22Rv1 (cell line): Measurements from ENCODE around the gene CACNA1C.

Experiments
- H3K27ac ChIP-seq: fragments of 450-650 bp; 2 replicates; pipeline ENCODE4 v1.5.1; 2017
- ZFX ChIP-seq: fragments of 450-650 bp; IDR thresholded peaks from 2 replicates; pipeline ENCODE4 v1.6.1; 2017; ENCODE audit warnings: antibody characterized with exemption, borderline replicate concordance
- TF ChIP-seq, protein P1 (sequence below): fragments of 450-650 bp; IDR thresholded peaks from 2 replicates; pipeline ENCODE4 v1.5.1; 2017; ENCODE audit warnings: mild to moderate bottlenecking

CACNA1C gene

DNA sequence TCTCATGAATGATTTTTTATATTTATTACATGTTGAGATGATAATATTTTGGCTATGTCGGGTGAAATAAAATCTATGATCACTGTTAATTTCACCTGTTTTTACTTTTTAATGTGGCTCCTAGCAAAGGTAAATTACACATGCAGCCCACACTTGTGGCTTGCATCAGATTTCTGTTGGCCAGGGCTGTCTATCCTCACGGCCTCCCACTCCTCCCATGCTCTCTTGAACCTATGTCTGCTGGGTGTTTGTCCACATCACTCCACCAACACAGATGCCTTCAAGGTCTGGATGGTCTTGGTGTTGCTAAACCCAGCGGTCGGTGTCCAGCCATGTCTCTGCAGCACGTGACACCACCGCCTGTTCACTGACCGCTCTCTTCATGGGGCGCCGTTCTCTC lies 402.6 kb downstream of the CACNA1C start:
- TF ChIP-seq, protein P1, sequence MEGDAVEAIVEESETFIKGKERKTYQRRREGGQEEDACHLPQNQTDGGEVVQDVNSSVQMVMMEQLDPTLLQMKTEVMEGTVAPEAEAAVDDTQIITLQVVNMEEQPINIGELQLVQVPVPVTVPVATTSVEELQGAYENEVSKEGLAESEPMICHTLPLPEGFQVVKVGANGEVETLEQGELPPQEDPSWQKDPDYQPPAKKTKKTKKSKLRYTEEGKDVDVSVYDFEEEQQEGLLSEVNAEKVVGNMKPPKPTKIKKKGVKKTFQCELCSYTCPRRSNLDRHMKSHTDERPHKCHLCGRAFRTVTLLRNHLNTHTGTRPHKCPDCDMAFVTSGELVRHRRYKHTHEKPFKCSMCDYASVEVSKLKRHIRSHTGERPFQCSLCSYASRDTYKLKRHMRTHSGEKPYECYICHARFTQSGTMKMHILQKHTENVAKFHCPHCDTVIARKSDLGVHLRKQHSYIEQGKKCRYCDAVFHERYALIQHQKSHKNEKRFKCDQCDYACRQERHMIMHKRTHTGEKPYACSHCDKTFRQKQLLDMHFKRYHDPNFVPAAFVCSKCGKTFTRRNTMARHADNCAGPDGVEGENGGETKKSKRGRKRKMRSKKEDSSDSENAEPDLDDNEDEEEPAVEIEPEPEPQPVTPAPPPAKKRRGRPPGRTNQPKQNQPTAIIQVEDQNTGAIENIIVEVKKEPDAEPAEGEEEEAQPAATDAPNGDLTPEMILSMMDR: no peak
- TF ChIP-seq ZFX: no peak
- no peak overlapping the region for H3K27ac ChIP-seq

DNA sequence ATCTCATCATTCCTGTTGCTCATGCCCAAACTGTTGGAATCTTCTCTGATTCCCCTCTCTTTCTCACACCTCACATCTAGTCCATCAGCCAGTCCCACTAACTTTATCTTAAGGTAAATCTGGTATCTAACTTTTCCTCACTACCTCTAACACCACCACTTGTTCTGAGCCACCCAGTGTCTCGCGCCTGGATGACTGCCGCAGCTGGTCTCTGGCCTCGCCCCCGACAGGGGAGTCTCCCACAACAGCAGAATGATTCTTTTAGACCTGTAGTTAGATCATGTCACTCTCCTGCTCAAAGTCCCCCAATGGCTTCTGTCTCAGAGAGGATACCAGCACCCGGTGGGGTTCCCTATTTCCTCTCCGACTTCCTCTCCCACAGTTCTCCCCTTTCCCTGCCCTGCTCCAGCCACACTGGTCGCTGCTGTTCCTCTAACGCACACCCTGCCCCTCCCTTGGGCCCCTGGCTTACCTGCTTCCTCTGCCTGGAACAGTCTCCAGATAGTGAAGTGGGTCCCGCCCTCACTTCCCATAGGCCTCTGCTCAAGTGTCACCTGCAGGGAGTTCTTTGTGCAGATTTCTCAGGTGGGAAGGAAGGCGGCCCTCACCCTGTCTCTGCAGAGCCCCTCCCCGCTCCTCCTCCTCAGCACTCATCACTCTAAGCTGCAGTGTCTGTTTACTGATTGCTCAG lies 403.5 kb downstream of the CACNA1C start:
- H3K27ac ChIP-seq: no peak overlapping the region
- TF ChIP-seq, protein P1: no peak
- no peak for TF ChIP-seq ZFX

DNA sequence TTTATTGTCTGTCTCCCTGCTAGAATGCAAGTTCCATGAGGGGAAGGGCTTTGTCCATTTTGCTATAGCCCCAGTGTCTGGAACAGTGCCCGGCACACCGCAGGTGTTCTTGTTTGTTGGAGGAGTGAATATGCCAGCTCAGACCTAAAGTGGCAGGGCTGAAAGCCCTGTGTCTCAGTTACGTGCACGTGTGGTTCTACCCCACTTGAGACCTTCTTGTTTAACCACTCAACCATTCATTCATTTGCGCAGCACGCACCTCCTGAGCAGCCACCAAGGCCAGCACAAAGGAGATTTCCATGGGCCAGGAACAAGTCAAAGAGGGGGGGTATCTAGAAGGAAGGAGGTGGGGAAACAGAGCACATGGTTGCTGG lies 404.0 kb downstream of the CACNA1C start:
- no peak overlapping the region for H3K27ac ChIP-seq
- TF ChIP-seq, protein P1: no peak
- TF ChIP-seq ZFX: no peak

DNA sequence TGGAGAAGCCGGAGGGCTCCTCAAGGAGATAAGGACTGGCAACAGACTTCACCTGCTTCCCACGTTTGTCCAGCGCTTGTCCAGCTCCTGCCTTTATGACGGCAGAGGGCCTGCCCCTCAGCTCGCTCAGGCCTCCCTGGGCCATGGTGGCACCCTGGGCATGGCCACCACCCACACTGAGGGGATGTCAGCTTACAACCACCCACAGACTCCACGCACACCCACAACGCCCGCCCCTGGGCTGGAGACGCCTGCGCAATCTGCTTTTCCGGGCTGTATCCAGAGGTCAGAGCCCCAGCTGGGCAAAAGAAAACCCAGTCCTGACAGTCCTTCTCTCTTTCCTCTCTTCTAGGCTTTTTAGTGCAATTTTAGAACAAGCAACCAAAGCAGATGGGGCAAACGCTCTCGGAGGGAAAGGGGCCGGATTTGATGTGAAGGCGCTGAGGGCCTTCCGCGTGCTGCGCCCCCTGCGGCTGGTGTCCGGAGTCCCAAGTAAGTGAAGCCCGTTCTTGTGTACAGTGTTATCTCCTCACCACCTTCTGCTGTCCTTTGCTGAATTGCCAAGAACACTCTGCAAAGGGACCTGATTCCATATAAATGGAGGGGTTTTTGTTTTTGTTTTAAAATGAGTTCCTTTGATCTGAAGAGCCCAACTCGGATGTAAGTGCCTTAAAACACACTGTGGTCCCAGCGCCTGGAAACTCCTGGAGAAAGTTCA lies 404.6 kb downstream of the CACNA1C start:
- TF ChIP-seq, protein P1: peak; percentile 45
- no peak for TF ChIP-seq ZFX
- H3K27ac ChIP-seq: no peak overlapping the region

GRCh38 chr12:2457933-2458414 lies 405.2 kb downstream of the CACNA1C start:
- no peak for TF ChIP-seq ZFX
- TF ChIP-seq, protein P1: no peak
- H3K27ac ChIP-seq: no peak overlapping the region

DNA sequence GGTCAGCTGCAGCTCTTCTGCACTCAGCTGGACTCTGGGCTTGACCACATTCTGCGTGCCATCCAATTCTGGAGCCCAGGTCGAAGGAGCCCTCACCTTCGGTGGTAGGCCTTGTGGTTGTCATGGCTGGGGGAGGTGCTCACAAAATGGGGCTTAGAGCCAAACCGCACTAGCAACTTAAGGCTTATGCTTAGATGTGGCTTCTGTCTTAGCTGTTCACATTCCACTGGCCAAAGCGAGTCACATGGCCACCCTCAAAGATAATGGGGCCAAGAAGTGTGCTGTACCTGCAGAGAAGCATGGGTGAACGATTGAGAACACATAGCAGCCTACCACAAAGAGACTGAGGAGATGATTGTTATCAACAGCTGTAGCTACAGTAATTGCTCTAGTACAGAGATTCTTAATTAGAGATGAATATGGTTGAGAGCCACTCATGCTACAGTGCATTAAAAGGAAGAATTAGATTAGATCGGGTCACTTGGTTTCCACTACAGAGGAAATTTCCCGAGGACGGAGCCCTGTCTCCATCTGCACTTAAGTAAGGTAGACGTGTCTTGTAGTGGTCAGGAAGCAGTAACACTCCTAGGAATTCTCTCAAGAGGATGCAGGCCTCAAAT lies 407.4 kb downstream of the CACNA1C start:
- TF ChIP-seq ZFX: no peak
- no peak overlapping the region for H3K27ac ChIP-seq

DNA sequence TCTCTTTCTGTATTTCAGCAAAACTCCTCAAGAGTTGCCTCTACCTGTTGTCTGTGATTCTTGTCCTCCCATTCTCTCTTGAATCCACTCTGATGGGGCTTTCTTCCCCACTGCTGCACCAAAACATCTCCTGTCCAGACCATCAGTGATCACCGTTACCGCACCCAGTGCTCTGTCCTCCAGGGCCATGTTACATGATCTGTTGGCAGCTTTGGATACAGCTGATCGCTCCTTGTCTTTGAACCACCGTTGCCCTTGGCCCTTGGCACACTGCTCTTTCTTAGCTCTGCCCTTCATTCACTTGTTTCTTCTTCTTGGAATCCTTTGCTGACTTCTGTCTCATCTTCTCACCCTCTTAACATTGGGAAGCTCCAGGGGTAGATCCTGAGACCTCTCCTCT lies 408.3 kb downstream of the CACNA1C start:
- no peak overlapping the region for H3K27ac ChIP-seq
- TF ChIP-seq ZFX: no peak
- TF ChIP-seq, protein P1: no peak
